ENCODE measurements around the gene ZNF580. TPM values are rescaled to one million over a fixed set of nuclear protein-coding genes. Genes with fewer than 3 reads are reported as not detected.

Gene ZNF580
- total and polyA plus RNA-seq, 2 of the 13 experiments (the other 11 are each of a cell fraction or from before 2014, with no cell fraction given), result 4.4 to 6.0 TPM

- TF ChIP-seq, protein P1, sequence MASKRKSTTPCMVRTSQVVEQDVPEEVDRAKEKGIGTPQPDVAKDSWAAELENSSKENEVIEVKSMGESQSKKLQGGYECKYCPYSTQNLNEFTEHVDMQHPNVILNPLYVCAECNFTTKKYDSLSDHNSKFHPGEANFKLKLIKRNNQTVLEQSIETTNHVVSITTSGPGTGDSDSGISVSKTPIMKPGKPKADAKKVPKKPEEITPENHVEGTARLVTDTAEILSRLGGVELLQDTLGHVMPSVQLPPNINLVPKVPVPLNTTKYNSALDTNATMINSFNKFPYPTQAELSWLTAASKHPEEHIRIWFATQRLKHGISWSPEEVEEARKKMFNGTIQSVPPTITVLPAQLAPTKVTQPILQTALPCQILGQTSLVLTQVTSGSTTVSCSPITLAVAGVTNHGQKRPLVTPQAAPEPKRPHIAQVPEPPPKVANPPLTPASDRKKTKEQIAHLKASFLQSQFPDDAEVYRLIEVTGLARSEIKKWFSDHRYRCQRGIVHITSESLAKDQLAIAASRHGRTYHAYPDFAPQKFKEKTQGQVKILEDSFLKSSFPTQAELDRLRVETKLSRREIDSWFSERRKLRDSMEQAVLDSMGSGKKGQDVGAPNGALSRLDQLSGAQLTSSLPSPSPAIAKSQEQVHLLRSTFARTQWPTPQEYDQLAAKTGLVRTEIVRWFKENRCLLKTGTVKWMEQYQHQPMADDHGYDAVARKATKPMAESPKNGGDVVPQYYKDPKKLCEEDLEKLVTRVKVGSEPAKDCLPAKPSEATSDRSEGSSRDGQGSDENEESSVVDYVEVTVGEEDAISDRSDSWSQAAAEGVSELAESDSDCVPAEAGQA (IDR thresholded peaks at IDR 0.05; ENCODE audit: low read depth), result no peak
- TF ChIP-seq, protein P1 (CRISPR knock-in tag; IDR thresholded peaks at IDR 0.05; ENCODE audit: borderline replicate concordance), result no peak
- TF ChIP-seq ZNF292 (CRISPR knock-in tag; IDR thresholded peaks at IDR 0.05; ENCODE audit: borderline replicate concordance, low read depth) (no peak), ZNF350 (CRISPR knock-in tag; IDR thresholded peaks at IDR 0.05; ENCODE audit: borderline replicate concordance, low read depth) (no peak), CBX1 (IDR thresholded peaks at IDR 0.05; ENCODE audit: low read depth) (no peak), ZNF275 (CRISPR knock-in tag; IDR thresholded peaks at IDR 0.05; ENCODE audit: borderline replicate concordance) (no peak), ZNF225 (CRISPR knock-in tag; IDR thresholded peaks at IDR 0.05) (no peak), ZFP37 (CRISPR knock-in tag; IDR thresholded peaks at IDR 0.05; ENCODE audit: borderline replicate concordance) (no peak), DNMT1 (CRISPR knock-in tag; IDR thresholded peaks at IDR 0.05) (no peak), STAG1 (CRISPR knock-in tag; IDR thresholded peaks at IDR 0.05) (peak; percentile 74), ZNF530 (CRISPR knock-in tag; IDR thresholded peaks at IDR 0.05; ENCODE audit: low read depth) (no peak), HNRNPK (IDR thresholded peaks at IDR 0.05; ENCODE audit: low read depth, low read length, poor library complexity, severe bottlenecking) (no peak), ATF7-NPFF (CRISPR knock-in tag; IDR thresholded peaks at IDR 0.05; ENCODE audit: low read depth) (no peak), ZNF329 (CRISPR knock-in tag; IDR thresholded peaks at IDR 0.05; ENCODE audit: low read depth) (no peak), TCF12 (IDR thresholded peaks at IDR 0.05) (no peak), TCF12 (CRISPR knock-in tag; IDR thresholded peaks at IDR 0.05) (no peak)
- TF ChIP-seq, protein P2, sequence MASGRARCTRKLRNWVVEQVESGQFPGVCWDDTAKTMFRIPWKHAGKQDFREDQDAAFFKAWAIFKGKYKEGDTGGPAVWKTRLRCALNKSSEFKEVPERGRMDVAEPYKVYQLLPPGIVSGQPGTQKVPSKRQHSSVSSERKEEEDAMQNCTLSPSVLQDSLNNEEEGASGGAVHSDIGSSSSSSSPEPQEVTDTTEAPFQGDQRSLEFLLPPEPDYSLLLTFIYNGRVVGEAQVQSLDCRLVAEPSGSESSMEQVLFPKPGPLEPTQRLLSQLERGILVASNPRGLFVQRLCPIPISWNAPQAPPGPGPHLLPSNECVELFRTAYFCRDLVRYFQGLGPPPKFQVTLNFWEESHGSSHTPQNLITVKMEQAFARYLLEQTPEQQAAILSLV (CRISPR knock-in tag; IDR thresholded peaks at IDR 0.05; ENCODE audit: borderline replicate concordance), result no peak
- TF ChIP-seq, protein P3, sequence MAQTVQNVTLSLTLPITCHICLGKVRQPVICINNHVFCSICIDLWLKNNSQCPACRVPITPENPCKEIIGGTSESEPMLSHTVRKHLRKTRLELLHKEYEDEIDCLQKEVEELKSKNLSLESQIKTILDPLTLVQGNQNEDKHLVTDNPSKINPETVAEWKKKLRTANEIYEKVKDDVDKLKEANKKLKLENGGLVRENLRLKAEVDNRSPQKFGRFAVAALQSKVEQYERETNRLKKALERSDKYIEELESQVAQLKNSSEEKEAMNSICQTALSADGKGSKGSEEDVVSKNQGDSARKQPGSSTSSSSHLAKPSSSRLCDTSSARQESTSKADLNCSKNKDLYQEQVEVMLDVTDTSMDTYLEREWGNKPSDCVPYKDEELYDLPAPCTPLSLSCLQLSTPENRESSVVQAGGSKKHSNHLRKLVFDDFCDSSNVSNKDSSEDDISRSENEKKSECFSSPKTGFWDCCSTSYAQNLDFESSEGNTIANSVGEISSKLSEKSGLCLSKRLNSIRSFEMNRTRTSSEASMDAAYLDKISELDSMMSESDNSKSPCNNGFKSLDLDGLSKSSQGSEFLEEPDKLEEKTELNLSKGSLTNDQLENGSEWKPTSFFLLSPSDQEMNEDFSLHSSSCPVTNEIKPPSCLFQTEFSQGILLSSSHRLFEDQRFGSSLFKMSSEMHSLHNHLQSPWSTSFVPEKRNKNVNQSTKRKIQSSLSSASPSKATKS (CRISPR knock-in tag; IDR thresholded peaks at IDR 0.05), result no peak
Observed at GRCh38 chr19:55632463-55632834, 8.4 kb upstream of the ZNF580 start (continued).
